Measurements from ENCODE around the gene ABCE1. TPM values are rescaled to one million over a fixed set of nuclear protein-coding genes. Genes with fewer than 3 reads are reported as not detected.

The ABCE1 gene

Small RNAs within 50 kb of the gene (small RNA-seq; reads per million reads assigned to genes)
- not detected for gene RF00019 (ENCODE audit: insufficient read depth)
